Progenitor cell of endocrine pancreas (in vitro differentiated cells): ENCODE results near the gene PPIL6. TPM values are rescaled to one million over a fixed set of nuclear protein-coding genes. Genes with fewer than 3 reads are reported as not detected.
A peak's percentile ranks its signal among the peaks of the same experiment; 100 is the strongest.

Experiments
- DNase-seq: peaks from one replicate; pipeline ENCODE4 v3.0.0; 2021; ENCODE audit warnings: low spot score; ENCODE audit not compliant: unreplicated experiment
- H3K27ac Mint-ChIP-seq: 2 replicates; pipeline ENCODE4 v1.8.0; 2021; ENCODE audit warnings: mild to moderate bottlenecking, moderate library complexity, mixed read lengths
- H3K27me3 Mint-ChIP-seq: 2 replicates; pipeline ENCODE4 v1.8.0; 2021; ENCODE audit warnings: mixed read lengths
- H3K36me3 Mint-ChIP-seq: 2 replicates; pipeline ENCODE4 v1.8.0; 2022; ENCODE audit warnings: mixed read lengths; ENCODE audit not compliant: insufficient read depth
- H3K4me1 Mint-ChIP-seq: 2 replicates; pipeline ENCODE4 v1.8.0; 2021; ENCODE audit warnings: low read depth, mixed read lengths
- H3K4me3 Mint-ChIP-seq: 2 replicates; pipeline ENCODE4 v1.8.0; 2021; ENCODE audit warnings: low read depth, mild to moderate bottlenecking, moderate library complexity, mixed read lengths
- H3K9me3 Mint-ChIP-seq: 2 replicates; pipeline ENCODE4 v1.8.0; 2021; ENCODE audit warnings: low read depth, mixed read lengths
- CTCF ChIP-seq: fragments of 200-600 bp; sonication (generic); IDR thresholded peaks from one replicate; pipeline ENCODE4 v1.5.0; 2021; ENCODE audit warnings: antibody characterized with exemption, mild to moderate bottlenecking; ENCODE audit not compliant: unreplicated experiment
- total RNA-seq: library from RNA; stranded (reverse); gene quantifications from 2 replicates; pipeline ENCODE4 v1.2.1, GENCODE V29; 2021

The PPIL6 gene
- total RNA-seq, 1 donor from 2014 or later = 7.9 TPM

DNA sequence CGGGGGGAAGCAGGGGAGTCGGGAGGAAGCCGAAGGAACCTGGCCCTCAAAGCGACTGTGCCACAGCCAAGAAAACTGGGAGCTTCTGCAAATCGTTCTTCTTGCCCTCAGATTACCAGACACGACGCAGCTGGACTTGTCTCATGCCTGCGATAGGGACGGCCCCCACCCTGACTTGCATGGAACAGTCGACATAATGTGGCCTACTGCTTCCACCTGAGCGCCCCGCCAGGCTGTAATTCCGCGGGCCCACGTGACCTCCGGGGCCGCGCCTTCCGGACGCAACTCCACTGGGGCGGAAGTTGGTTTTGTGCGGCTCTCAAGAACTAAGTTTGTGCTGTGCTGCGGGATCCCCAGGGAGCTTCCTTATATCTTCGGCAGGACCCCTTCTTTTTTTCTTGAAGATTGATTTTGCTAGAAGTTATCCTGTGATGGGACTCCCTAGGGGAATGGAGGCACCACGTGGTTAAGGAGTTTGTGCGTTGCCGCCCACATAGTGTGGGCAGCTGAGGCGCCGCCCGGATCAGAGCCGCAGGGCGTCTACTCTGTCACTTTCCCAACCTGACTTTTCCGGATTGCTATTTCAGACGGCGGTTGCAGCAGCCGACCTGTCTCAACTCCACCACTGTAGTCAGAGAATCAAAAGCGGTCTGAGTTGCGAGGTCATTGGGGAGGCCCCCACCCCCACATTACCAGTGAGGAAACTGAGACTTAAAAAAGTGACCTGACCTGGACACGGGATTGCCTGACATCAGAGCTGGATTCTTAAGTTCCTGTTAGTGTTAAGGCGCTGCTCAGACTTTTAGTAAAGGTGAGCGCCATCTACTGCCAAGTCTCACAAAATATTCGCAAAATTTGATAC, 57.6 kb downstream of the PPIL6 start:
- Mint-ChIP-seq H3K4me3 (peak overlapping the region; percentile 90), H3K27me3 (peaks cover 5% of the 10 kb centered on the region), H3K36me3 (peaks cover 9% of the 10 kb centered on the region), H3K9me3 (no peaks in the 10 kb centered on the region), H3K4me1 (peaks cover 37% of the 10 kb centered on the region), H3K27ac (peak overlapping the region; percentile 100)
- TF ChIP-seq CTCF = peak; percentile 69
- DNase-seq = peak; percentile 77

GRCh38 chr6:109381747-109382575, 58.5 kb downstream of the PPIL6 start, which contains the start of gene CD164:
CD164 (minus strand) TSS chr6:109382467; CDS start chr6:109382378, 89 bp downstream.
- Mint-ChIP-seq H3K9me3 (no peaks in the 10 kb centered on the region), H3K27me3 (no peaks in the 10 kb centered on the region), H3K36me3 (peaks cover 11% of the 10 kb centered on the region), H3K27ac (peak within 1 kb of the TSS; percentile 100), H3K4me1 (peaks cover 37% of the 10 kb centered on the region), H3K4me3 (peak within 1 kb of the TSS; percentile 90)
- peak; percentile 87 for DNase-seq
- no peak for TF ChIP-seq CTCF

DNA sequence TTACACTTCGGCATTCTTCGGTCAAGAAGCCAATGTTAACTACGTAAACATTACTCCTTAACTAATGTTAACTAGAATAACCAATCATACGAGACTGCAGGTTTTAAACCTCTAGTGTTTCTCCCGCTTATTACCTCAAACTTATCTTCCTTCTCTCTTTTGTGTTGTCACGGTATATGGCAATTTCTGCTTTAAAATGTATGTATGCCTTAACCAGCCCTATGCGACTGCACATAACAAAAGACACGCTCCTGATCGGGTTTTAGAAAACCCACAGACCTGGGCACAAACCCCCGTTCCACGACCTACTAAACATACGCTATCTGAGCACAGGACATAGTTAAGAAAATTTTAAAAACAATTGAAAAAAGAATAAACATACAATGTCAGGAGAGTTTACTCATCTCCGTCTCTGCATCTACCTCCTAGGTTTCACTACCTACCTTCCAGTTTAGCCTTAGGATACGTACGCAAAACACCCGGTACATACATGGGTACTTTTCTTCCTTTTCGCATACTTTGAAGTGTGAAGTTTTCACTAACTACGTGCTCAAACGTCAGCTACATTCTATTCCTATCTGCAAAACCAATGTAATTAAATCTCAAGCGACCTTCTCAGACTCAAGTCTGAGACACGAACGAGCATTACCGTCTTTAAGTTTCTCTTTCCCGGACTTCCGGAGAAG, 59.2 kb downstream of the PPIL6 start:
- TF ChIP-seq CTCF = no peak
- peak overlapping the region; percentile 96 for H3K27ac Mint-ChIP-seq
- peaks cover 11% of the 10 kb centered on the region for H3K36me3 Mint-ChIP-seq
- no peaks in the 10 kb centered on the region for H3K9me3 Mint-ChIP-seq
- no peaks in the 10 kb centered on the region for H3K27me3 Mint-ChIP-seq
- peaks cover 37% of the 10 kb centered on the region for H3K4me1 Mint-ChIP-seq
- peak overlapping the region; percentile 90 for H3K4me3 Mint-ChIP-seq
- DNase-seq = no peak

- peak overlapping the region; percentile 90 for H3K4me3 Mint-ChIP-seq
- H3K9me3 Mint-ChIP-seq = no peaks in the 10 kb centered on the region
- H3K36me3 Mint-ChIP-seq = peaks cover 14% of the 10 kb centered on the region
- H3K4me1 Mint-ChIP-seq = peaks cover 27% of the 10 kb centered on the region
- H3K27ac Mint-ChIP-seq = peak overlapping the region; percentile 55
- TF ChIP-seq CTCF = no peak
- no peak for DNase-seq
- H3K27me3 Mint-ChIP-seq = no peaks in the 10 kb centered on the region
Observed at GRCh38 chr6:109379711-109380110, 60.7 kb downstream of the PPIL6 start.

DNA sequence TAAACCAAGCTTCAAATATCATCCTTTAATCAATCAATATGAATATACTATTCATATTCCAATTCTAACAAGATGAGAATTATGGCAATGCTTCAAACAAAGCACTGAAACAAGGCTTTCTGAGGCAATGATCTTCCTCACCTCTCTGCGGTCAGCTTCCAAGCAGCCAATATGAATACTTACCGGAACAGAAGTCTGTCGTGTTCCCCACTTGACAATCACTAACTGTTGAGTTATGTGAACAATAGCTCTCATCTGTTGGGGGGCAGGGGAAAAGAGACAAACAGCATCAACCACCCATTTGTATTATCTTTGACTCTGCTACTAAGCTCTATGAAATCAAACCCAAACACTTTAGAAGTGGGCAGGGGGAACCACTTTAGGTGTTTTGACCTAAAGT, 62.7 kb downstream of the PPIL6 start:
- H3K27me3 Mint-ChIP-seq = no peaks in the 10 kb centered on the region
- H3K9me3 Mint-ChIP-seq = no peaks in the 10 kb centered on the region
- no peak overlapping the region for H3K27ac Mint-ChIP-seq
- no peak overlapping the region for H3K4me3 Mint-ChIP-seq
- H3K36me3 Mint-ChIP-seq = peaks cover 23% of the 10 kb centered on the region
- TF ChIP-seq CTCF = no peak
- no peak for DNase-seq
- H3K4me1 Mint-ChIP-seq = peaks cover 18% of the 10 kb centered on the region
